B cell (primary cell): Measurements from ENCODE around the gene LDOC1. TPM values are rescaled to one million over a fixed set of nuclear protein-coding genes. Genes with fewer than 3 reads are reported as not detected.

ENCODE experiments used
- ATAC-seq: fragments of 200-7000 bp; cut with Tn5 transposase; one replicate; pipeline ENCODE4 v1.10.0; 2021; ENCODE audit warnings: low read depth, mild to moderate bottlenecking, moderate number of reproducible peaks, moderate library complexity
- CTCF ChIA-PET: fragments of 350-600 bp; sonication (Branson Sonifier 250); formaldehyde crosslinking; loops from one replicate; lab custom pipeline; 2021; ENCODE audit warnings: antibody characterized with exemption, inconsistent platforms; lab: Charles Lee
- POLR2A ChIA-PET: fragments of 350-600 bp; sonication (Branson Sonifier 250); formaldehyde crosslinking; loops from one replicate; lab custom pipeline; 2021; ENCODE audit warnings: antibody characterized with exemption; lab: Charles Lee
- DNase-seq: peaks from one replicate; pipeline ENCODE4 v3.0.0; 2013
- H2AFZ ChIP-seq: 2 replicates; pipeline ENCODE4 v1.6.1; 2012; ENCODE audit warnings: mild to moderate bottlenecking, low read depth, low read length; ENCODE audit not compliant: insufficient read depth, poor library complexity, severe bottlenecking
- H3K27ac ChIP-seq, 2 donors: 1 replicate in 1 of 2; 2 replicates in 1 of 2; pipeline ENCODE4 v1.5.1; 2012 to 2013; ENCODE audit warnings: low read length in 2 of 2, mild to moderate bottlenecking in 2 of 2, moderate library complexity in 1 of 2
- H3K27me3 ChIP-seq, 4 experiments: fragments of 200-600 bp in 1 of 4; sonication (generic) in 1 of 4; replicated peaks in 1 of 4; 1 replicate in 2 of 4; 2 replicates in 2 of 4; pipeline versions ENCODE4 v1.6.1 to v1.7.0; 2013 to 2016; ENCODE audit warnings: low read length in 3 of 4, mild to moderate bottlenecking in 2 of 4, mixed read lengths in 1 of 4, moderate library complexity in 1 of 4; ENCODE audit not compliant: insufficient read depth in 4 of 4, control insufficient read depth in 3 of 4; ENCODE audit errors: control extremely low read depth in 1 of 4
- H3K36me3 ChIP-seq, 2 experiments: replicated peaks in 1 of 2; 1 replicate in 1 of 2; 2 replicates in 1 of 2; pipeline versions ENCODE4 v1.6.1 to v1.7.1; 2013; ENCODE audit warnings: low read length in 1 of 2; ENCODE audit not compliant: insufficient read depth in 2 of 2, control insufficient read depth in 1 of 2; ENCODE audit errors: control extremely low read depth in 1 of 2, extremely low read depth in 1 of 2
- H3K4me1 ChIP-seq, 2 donors: fragments of 200-600 bp in 1 of 2; sonication (generic) in 1 of 2; 1 replicate in 1 of 2; 2 replicates in 1 of 2; pipeline versions ENCODE4 v1.5.1 to v1.6.1; 2013 to 2017; ENCODE audit warnings: low read length in 2 of 2; ENCODE audit not compliant: control insufficient read depth in 2 of 2, insufficient read depth in 2 of 2
- H3K4me2 ChIP-seq: replicated peaks from 2 replicates; pipeline ENCODE3; 2012; ENCODE audit warnings: mild to moderate bottlenecking, low read depth, low read length; ENCODE audit not compliant: poor library complexity, severe bottlenecking
- H3K4me3 ChIP-seq, 5 experiments: fragments of 200-600 bp in 1 of 5; sonication (generic) in 1 of 5; 1 replicate in 3 of 5; 2 replicates in 2 of 5; pipeline versions ENCODE4 v1.5.1 to v1.7.0; 2011 to 2016; ENCODE audit warnings: low read length in 4 of 5, mild to moderate bottlenecking in 4 of 5, low read depth in 2 of 5, control low read depth in 1 of 5, moderate library complexity in 1 of 5; ENCODE audit not compliant: insufficient read depth in 1 of 5; ENCODE audit errors: control extremely low read depth in 1 of 5, extremely low read depth in 1 of 5
- H3K79me2 ChIP-seq: fragments of 200-600 bp; sonication (generic); one replicate; pipeline ENCODE4 v1.6.0; 2016; ENCODE audit warnings: low read length; ENCODE audit not compliant: control insufficient read depth, insufficient read depth
- H3K9ac ChIP-seq: fragments of 200-600 bp; sonication (generic); 2 replicates; pipeline ENCODE4 v1.6.1; 2017; ENCODE audit warnings: mild to moderate bottlenecking, low read length, moderate library complexity
- H3K9me3 ChIP-seq, 3 donors: one replicate each; pipeline versions ENCODE4 v1.6.1 to v1.7.1; 2013; ENCODE audit warnings: low read length in 2 of 3; ENCODE audit not compliant: control insufficient read depth in 2 of 3, insufficient read depth in 1 of 3; ENCODE audit errors: control extremely low read depth in 1 of 3
- H4K20me1 ChIP-seq: 2 replicates; pipeline ENCODE4 v1.6.0; 2012; ENCODE audit warnings: mild to moderate bottlenecking, low read length; ENCODE audit not compliant: insufficient read depth, control insufficient read depth, poor library complexity, severe bottlenecking
- H3K27ac Mint-ChIP-seq: one replicate; pipeline ENCODE4 v1.8.0; 2021; ENCODE audit warnings: mixed read lengths
- H3K27me3 Mint-ChIP-seq: one replicate; pipeline ENCODE4 v1.8.0; 2021; ENCODE audit warnings: mixed read lengths
- H3K4me1 Mint-ChIP-seq: one replicate; pipeline ENCODE4 v1.8.0; 2021; ENCODE audit warnings: mixed read lengths
- H3K4me3 Mint-ChIP-seq: one replicate; pipeline ENCODE4 v1.8.0; 2021; ENCODE audit warnings: mixed read lengths
- H3K9me3 Mint-ChIP-seq: one replicate; pipeline ENCODE4 v1.8.0; 2022; ENCODE audit warnings: mixed read lengths; ENCODE audit not compliant: insufficient read depth
- CTCF ChIP-seq: fragments of 200-600 bp; IDR thresholded peaks from one replicate; pipeline ENCODE4 v1.8.0; 2022; ENCODE audit warnings: antibody characterized with exemption, mild to moderate bottlenecking
- EZH2 ChIP-seq: IDR thresholded peaks from 2 replicates; pipeline ENCODE4 v1.6.1; 2012; ENCODE audit warnings: borderline replicate concordance, low read depth, mild to moderate bottlenecking, moderate library complexity, low read length; ENCODE audit not compliant: insufficient read depth, poor library complexity, severe bottlenecking
- WGBS: methylation state at CpG from one replicate; pipeline ENCODE4 v1.1.5; 2013; ENCODE audit warnings: missing lambda C conversion rate; ENCODE audit not compliant: insufficient coverage; 5-methylcytosine and 5-hydroxymethylcytosine counted together
- intact Hi-C: fragments of 100-400 bp; cut with micrococcal nuclease; formaldehyde crosslinking; loops from one replicate; pipeline ENCODE4 v1.10.0; 2022
- polyA plus RNA-seq: library from polyadenylated mRNA; depleted of rRNA; stranded (reverse); fragments of >200 nt; gene quantifications from 2 replicates; pipeline ENCODE4 v1.2.3, GENCODE V29; 2012
- total RNA-seq, 2 donors: library from RNA; stranded (reverse); fragments of 120-200 nt in 1 of 2; gene quantifications; 1 replicate in 1 of 2; 2 replicates in 1 of 2; pipeline versions ENCODE4 v1.2.3 to v1.2.4, GENCODE V29; 2013 to 2022

LDOC1 gene
- total and polyA plus RNA-seq, 2 donors (not counting 1 experiment from before 2014, with no cell fraction given), result 7.9 to 11.5 TPM

GRCh38 chrX:141185366-141185765 is 8.4 kb upstream of the LDOC1 start:
- H3K4me1 ChIP-seq, result peaks cover 0 to 2% of the 10 kb centered on the region in 2 donors
- H3K27me3 Mint-ChIP-seq, result no peaks in the 10 kb centered on the region
- no peaks in the 10 kb centered on the region for H3K4me1 Mint-ChIP-seq
- no peaks in the 10 kb centered on the region for H3K79me2 ChIP-seq
- WGBS, result no CpG with 5 or more reads among the region's 5 CpGs
- DNase-seq, result no peak
- intact Hi-C loops, result no loop called here
- H3K27me3 ChIP-seq, result no peaks in the 10 kb centered on the region
- H3K9ac ChIP-seq, result no peak overlapping the region
- no peak overlapping the region for H3K4me3 ChIP-seq
- H3K27ac Mint-ChIP-seq, result no peak overlapping the region
- POLR2A ChIA-PET, result no interaction called here
- H3K9me3 ChIP-seq, result no peaks in the 10 kb centered on the region
- no peaks in the 10 kb centered on the region for H3K9me3 Mint-ChIP-seq
- H4K20me1 ChIP-seq, result no peaks in the 10 kb centered on the region
- no peak overlapping the region for H3K4me2 ChIP-seq
- TF ChIP-seq EZH2 (no peak), CTCF (no peak)
- no peak overlapping the region for H3K4me3 Mint-ChIP-seq
- H2AFZ ChIP-seq, result no peak overlapping the region
- H3K36me3 ChIP-seq, result no peaks in the 10 kb centered on the region
- H3K27ac ChIP-seq, result no peak overlapping the region
- no peak for ATAC-seq
- CTCF ChIA-PET, result no interaction called here

- Mint-ChIP-seq H3K4me1 (no peaks in the 10 kb centered on the region), H3K9me3 (no peaks in the 10 kb centered on the region), H3K4me3 (no peak overlapping the region), H3K27ac (no peak overlapping the region), H3K27me3 (no peaks in the 10 kb centered on the region)
- H3K79me2 ChIP-seq, result no peaks in the 10 kb centered on the region
- H3K4me1 ChIP-seq, result peaks cover 0 to 3% of the 10 kb centered on the region in 2 donors
- H3K27ac ChIP-seq, result no peak overlapping the region
- 81% methylated on average over 4 of the region's 5 CpGs for WGBS
- H4K20me1 ChIP-seq, result no peaks in the 10 kb centered on the region
- DNase-seq, result no peak
- POLR2A ChIA-PET, result no interaction called here
- no peak overlapping the region for H3K4me3 ChIP-seq
- TF ChIP-seq EZH2 (no peak), CTCF (no peak)
- ATAC-seq, result no peak
- intact Hi-C loops, result no loop called here
- H3K4me2 ChIP-seq, result no peak overlapping the region
- CTCF ChIA-PET, result no interaction called here
- no peaks in the 10 kb centered on the region for H3K9me3 ChIP-seq
- H3K9ac ChIP-seq, result no peak overlapping the region
- H3K27me3 ChIP-seq, result no peaks in the 10 kb centered on the region
- no peaks in the 10 kb centered on the region for H3K36me3 ChIP-seq
- no peak overlapping the region for H2AFZ ChIP-seq
Measured at GRCh38 chrX:141183000-141183399, 6.1 kb upstream of the LDOC1 start.
